ENCODE data around the gene SLC22A16. TPM values are rescaled to one million over a fixed set of nuclear protein-coding genes. Genes with fewer than 3 reads are reported as not detected.
"Not testable (repeated sequence)": the region's sequence is repeated elsewhere in the genome, so short reads cannot be mapped to it uniquely, and the experiment has no call there.

SLC22A16 gene
- total and polyA plus RNA-seq, 2 experiments from 2014 or later: not detected

DNA sequence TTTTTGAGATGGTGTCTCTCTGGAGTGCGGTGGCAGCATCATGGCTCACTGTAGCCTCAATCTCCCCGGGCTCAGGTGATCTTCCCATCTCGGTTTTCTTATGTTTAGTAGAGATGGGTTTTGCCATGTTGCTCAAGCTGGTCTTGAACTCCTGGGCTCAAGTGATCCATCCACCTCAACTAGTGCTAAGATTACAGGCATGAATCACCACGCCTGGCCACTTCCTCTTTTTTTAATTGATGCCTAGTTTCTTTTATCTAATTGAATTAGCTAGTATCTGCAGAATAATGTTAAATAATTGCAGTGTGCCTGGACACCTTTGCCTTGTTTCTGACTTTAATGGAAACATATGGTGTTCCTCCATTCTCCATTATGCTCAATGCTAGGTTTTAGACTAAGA, 38.4 kb upstream of the SLC22A16 start:
- H3K27me3 ChIP-seq: no peaks in the 10 kb centered on the region
- H2AFZ ChIP-seq: no peak overlapping the region
- WGBS (ENCODE audit: low lambda C conversion rate, missing lambda C conversion rate): 65% methylated on average over 4 of the region's 4 CpGs
- no peaks in the 10 kb centered on the region for H3K9me2 ChIP-seq (replicated peaks; ENCODE audit: insufficient read depth)
- H3K79me2 ChIP-seq: no peaks in the 10 kb centered on the region
- no peaks in the 10 kb centered on the region for H3K36me3 ChIP-seq (replicated peaks; ENCODE audit: insufficient read depth, low read depth)
- TF ChIP-seq, protein P1, sequence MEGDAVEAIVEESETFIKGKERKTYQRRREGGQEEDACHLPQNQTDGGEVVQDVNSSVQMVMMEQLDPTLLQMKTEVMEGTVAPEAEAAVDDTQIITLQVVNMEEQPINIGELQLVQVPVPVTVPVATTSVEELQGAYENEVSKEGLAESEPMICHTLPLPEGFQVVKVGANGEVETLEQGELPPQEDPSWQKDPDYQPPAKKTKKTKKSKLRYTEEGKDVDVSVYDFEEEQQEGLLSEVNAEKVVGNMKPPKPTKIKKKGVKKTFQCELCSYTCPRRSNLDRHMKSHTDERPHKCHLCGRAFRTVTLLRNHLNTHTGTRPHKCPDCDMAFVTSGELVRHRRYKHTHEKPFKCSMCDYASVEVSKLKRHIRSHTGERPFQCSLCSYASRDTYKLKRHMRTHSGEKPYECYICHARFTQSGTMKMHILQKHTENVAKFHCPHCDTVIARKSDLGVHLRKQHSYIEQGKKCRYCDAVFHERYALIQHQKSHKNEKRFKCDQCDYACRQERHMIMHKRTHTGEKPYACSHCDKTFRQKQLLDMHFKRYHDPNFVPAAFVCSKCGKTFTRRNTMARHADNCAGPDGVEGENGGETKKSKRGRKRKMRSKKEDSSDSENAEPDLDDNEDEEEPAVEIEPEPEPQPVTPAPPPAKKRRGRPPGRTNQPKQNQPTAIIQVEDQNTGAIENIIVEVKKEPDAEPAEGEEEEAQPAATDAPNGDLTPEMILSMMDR (IDR thresholded peaks at IDR 0.05; ENCODE audit: poor library complexity): no peak
- TF ChIP-seq EZH2phosphoT487 (IDR thresholded peaks at IDR 0.05; ENCODE audit: low read depth, severe bottlenecking, unreplicated experiment): no peak
- no peak for TF ChIP-seq EZH2 (IDR thresholded peaks at IDR 0.05; ENCODE audit: borderline replicate concordance)
- peaks cover 17% of the 10 kb centered on the region for H3K4me1 ChIP-seq (ENCODE audit: insufficient read depth)
- no peak overlapping the region for H3K4me3 ChIP-seq
- no peak for DNase-seq (ENCODE audit: low spot score)
- no peaks in the 10 kb centered on the region for H4K20me1 ChIP-seq (ENCODE audit: insufficient read depth, poor library complexity, severe bottlenecking)
- H3K4me2 ChIP-seq: no peak overlapping the region
- no peaks in the 10 kb centered on the region for H3K9me3 ChIP-seq (ENCODE audit: low read depth)
- H3K27ac ChIP-seq: no peak overlapping the region

DNA sequence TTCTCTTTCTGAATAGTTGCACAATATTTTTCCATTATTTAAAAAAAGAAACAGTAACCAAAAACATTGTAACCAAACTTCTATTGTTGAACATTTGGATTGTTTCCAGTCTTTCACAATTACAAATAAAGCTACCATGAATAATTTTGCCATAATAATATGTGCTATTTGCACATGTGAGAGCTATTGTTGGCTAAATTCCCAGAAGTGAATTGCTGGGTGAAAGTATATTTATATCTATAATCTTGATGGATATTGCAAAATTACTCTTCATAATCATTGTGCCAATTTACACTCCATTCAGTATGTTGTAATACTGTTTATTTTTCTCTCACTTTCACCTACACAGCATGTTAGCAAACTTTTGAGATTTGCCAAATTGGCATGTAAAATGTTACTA, 36.6 kb upstream of the SLC22A16 start:
- Histone ChIP-seq H3K27me3 (no peaks in the 10 kb centered on the region), H3K9me2 (replicated peaks; ENCODE audit: insufficient read depth) (no peaks in the 10 kb centered on the region), H3K4me3 (no peak overlapping the region), H4K20me1 (ENCODE audit: insufficient read depth, poor library complexity, severe bottlenecking) (no peaks in the 10 kb centered on the region), H3K4me2 (no peak overlapping the region), H3K36me3 (replicated peaks; ENCODE audit: insufficient read depth, low read depth) (no peaks in the 10 kb centered on the region), H3K79me2 (no peaks in the 10 kb centered on the region), H2AFZ (no peak overlapping the region), H3K9me3 (ENCODE audit: low read depth) (no peaks in the 10 kb centered on the region), H3K27ac (no peak overlapping the region), H3K4me1 (ENCODE audit: insufficient read depth) (peaks cover 24% of the 10 kb centered on the region)
- no peak for TF ChIP-seq EZH2phosphoT487 (IDR thresholded peaks at IDR 0.05; ENCODE audit: low read depth, severe bottlenecking, unreplicated experiment)
- no peak for DNase-seq (ENCODE audit: low spot score)

DNA sequence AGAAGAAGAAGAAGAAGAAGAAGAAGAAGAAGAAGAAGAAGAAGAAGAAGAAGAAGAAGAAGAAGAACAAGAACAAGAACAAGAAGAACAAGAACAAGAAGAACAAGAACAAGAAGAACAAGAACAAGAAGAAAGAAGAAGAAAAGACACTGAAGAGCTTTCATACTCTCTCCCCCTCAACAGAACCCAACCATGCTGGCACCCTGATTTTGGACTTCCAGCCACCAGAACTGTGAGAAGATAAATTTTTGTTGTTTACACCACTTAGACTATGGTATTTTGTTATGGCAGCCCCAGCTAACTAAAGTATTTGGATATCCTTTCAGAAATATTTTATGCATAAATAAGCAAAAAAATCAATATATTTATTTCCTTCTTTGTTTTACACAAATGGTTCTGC, 36.1 kb upstream of the SLC22A16 start:
- H3K79me2 ChIP-seq; H3K9me2 ChIP-seq (replicated peaks; ENCODE audit: insufficient read depth); H3K4me2 ChIP-seq; DNase-seq (ENCODE audit: low spot score); H3K27ac ChIP-seq; H2AFZ ChIP-seq; H3K9me3 ChIP-seq (ENCODE audit: low read depth); H3K4me3 ChIP-seq; H3K36me3 ChIP-seq (replicated peaks; ENCODE audit: insufficient read depth, low read depth); H3K27me3 ChIP-seq; H4K20me1 ChIP-seq (ENCODE audit: insufficient read depth, poor library complexity, severe bottlenecking): not testable (repeated sequence)
- peaks cover 20% of the 10 kb centered on the region for H3K4me1 ChIP-seq (ENCODE audit: insufficient read depth)

DNA sequence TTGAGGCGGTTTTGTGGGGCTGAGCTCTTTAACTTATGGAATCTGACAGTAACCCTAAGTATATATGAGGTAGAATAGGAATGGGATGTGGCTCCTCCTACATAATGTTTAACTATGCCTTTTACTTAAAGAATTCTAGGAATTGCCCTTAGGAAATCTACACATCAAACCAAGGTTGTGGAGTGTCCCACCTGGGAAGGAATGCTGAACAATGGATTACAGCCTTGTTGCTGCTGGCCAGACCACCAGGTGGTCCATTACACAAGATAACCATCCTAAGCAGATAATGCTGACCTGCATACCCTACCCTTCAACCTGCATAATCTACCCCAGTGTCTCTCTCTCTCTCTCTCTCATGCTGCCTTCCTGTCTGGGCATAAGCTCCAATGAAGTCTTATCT, 35.0 kb upstream of the SLC22A16 start:
- Histone ChIP-seq H3K36me3 (replicated peaks; ENCODE audit: insufficient read depth, low read depth) (no peaks in the 10 kb centered on the region), H3K4me1 (ENCODE audit: insufficient read depth) (peaks cover 14% of the 10 kb centered on the region), H4K20me1 (ENCODE audit: insufficient read depth, poor library complexity, severe bottlenecking) (no peaks in the 10 kb centered on the region), H3K9me3 (ENCODE audit: low read depth) (no peaks in the 10 kb centered on the region), H3K79me2 (no peaks in the 10 kb centered on the region), H3K27me3 (no peaks in the 10 kb centered on the region), H3K27ac (no peak overlapping the region), H3K4me2 (no peak overlapping the region), H3K4me3 (no peak overlapping the region), H2AFZ (no peak overlapping the region), H3K9me2 (replicated peaks; ENCODE audit: insufficient read depth) (no peaks in the 10 kb centered on the region)
- WGBS (ENCODE audit: low lambda C conversion rate, missing lambda C conversion rate): 100% methylated on average over 1 of the region's 1 CpG
- DNase-seq (ENCODE audit: low spot score): no peak
- TF ChIP-seq EZH2phosphoT487 (IDR thresholded peaks at IDR 0.05; ENCODE audit: low read depth, severe bottlenecking, unreplicated experiment) (no peak), EZH2 (IDR thresholded peaks at IDR 0.05; ENCODE audit: borderline replicate concordance) (no peak)
- TF ChIP-seq, protein P1 (IDR thresholded peaks at IDR 0.05; ENCODE audit: poor library complexity): no peak
